Activated CD4-positive, alpha-beta T cell treated with anti-CD3 and anti-CD28 coated beads, Interleukin-2, amount 50 U/mL, for 48 hours (primary cell): ENCODE results near the gene SEPTIN12.
"Not testable (repeated sequence)": the region's sequence is repeated elsewhere in the genome, so short reads cannot be mapped to it uniquely, and the experiment has no call there.

Experiments used
- DNase-seq, 2 experiments: peaks; one replicate each; pipeline ENCODE4 v3.0.0-alpha.2; 2020

The SEPTIN12 gene

GRCh38 chr16:4750896-4751295 lies 37.2 kb downstream of the SEPTIN12 start:
- no peak for DNase-seq

GRCh38 chr16:4749700-4750257 lies 38.4 kb downstream of the SEPTIN12 start:
- DNase-seq = no peak

DNA sequence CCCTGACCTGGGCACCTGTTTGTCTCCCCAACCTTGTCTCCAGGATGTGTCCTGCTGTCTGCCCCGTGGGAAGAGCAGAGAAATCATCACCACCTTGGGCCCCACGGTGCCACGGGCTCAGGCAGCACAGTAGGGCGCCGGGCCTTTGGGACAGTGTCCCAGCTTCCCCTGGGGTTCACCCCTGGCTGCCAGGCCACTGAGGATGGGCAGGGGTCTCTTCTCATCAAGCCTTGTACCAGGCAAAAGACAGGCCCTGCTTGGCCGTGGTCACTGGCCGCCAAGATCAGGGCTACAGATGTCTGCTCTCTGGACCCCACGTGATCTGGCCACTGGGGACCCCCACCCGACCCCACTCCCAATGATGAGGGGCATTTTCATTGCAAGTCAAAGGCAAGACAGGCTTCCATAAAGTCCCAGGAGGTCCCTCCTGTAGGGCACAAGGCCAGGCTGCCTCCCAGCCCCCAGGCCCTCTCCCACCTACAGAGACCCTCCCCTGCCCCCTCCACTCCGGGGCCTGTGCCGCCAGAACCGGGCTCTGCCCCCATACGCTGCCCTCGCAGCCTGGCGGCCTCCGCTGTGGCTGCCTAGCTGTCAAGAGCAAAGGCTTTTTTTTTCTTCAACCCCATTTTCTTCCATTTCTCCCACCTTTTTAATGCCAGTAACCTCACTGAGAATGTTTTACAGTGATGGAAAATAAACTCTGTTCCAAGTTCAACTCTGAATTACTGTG lies 39.3 kb downstream of the SEPTIN12 start:
- DNase-seq = no peak

- no peak for DNase-seq
Observed at GRCh38 chr16:4747906-4748681, 40.1 kb downstream of the SEPTIN12 start.

- DNase-seq = no peak
Observed at GRCh38 chr16:4746991-4747574, 41.1 kb downstream of the SEPTIN12 start.

DNA sequence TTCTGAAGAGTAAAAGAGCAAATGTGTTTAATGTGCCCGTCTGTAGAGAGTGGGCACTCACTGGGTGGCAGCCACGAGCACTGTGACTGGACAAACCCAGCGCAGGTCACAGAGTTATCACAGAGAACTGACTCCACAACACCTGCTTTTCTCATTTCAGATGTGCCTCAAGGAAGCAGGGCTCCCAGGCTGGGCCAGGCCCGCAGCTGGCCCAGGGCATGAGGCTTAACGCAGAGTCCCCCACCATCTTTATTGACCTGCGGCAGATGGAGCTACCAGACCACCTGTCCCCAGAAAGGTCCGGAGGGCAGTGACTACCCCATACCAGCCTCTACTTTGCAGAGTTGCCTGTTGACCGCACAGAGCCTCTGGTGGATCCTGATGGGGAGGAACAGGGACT lies 41.9 kb downstream of the SEPTIN12 start:
- no peak for DNase-seq

- DNase-seq = no peak
Observed at GRCh38 chr16:4745274-4745569, 42.9 kb downstream of the SEPTIN12 start.

DNA sequence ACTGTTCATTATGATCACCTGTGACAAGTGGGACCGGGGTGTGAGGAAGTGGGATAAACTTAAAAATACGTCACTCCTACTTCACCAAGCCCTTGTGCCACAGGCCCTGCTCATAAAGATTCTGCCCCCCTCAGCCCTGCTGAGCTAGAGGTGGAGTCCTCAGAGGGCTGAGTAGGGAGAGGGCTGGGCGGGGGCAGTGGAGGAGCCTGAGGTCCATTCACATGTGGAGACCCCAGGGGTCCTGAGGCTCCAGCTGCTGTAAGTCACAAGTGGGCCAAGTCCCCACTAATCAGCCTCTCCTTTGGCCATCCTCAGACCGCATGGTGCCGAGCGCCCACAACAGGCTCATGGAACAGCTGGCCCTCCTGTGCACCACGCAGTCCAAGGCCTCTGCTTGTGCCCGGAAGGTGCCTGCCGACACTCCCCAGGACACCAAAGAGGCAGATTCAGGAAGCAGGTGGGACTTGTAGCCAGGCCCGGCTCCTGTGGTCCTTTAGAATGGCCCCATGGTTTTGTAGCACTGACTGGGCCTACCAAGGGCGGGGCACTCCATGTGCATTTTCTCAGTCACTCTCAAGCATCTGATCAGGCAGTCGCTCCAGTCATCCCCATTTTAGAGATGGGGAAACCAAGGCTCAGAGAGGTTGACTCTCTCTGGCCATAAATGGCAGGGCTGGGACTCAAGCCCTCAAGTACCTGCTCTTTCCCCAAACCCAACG lies 43.4 kb downstream of the SEPTIN12 start:
- no peak for DNase-seq

- DNase-seq = no peak
Observed at GRCh38 chr16:4743226-4743878, 44.8 kb downstream of the SEPTIN12 start.

DNA sequence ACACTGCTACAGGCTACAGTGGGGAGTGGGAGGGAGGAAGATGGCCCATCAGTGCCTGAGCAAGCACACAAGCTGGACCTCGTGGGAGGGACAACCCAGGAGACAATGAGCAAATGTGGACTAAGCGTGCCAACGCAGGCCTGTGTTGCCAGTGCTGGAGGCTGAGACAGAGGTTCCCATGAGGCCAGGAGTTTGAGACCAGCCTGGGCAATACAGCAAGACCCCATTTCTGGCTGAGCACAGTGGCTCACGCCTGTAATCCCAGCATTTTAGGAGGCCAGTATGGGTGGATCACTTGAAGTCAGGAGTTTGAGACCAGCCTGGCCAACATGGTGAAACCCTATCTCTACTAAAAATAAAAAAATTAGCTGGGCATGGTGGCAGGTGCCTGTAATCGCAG lies 49.8 kb downstream of the SEPTIN12 start:
- DNase-seq = not testable (repeated sequence)

DNA sequence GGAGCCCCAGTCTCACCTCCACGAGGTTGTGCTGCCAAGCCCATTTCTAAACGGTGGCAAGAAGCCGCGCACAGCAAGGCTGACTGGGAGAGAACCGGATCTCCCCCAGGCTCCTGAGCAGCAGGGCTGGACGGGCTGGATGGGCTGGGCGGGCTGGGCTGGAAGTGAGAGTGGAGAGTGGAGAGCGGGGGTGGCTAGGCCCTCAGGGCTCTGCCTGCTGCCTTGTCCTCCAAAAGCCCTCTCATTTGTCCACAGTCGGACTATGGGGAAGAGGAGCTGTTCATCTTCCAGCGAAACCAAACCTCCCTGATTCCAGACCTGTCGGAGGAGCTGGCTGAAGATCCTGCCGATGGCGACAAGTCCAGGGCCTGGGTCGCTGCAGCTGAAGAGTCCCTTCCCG lies 50.6 kb downstream of the SEPTIN12 start:
- DNase-seq = no peak

- DNase-seq = no peak
Observed at GRCh38 chr16:4736546-4736945, 51.6 kb downstream of the SEPTIN12 start.

- peak; percentile 94 to 96 for DNase-seq
Observed at GRCh38 chr16:4734730-4735535, 53.2 kb downstream of the SEPTIN12 start.

GRCh38 chr16:4734063-4734729 lies 53.9 kb downstream of the SEPTIN12 start, which contains the start of the genes ANKS3 and DNAAF8:
Gene ANKS3, minus strand, starts transcription at chr16:4734271. Its CDS starts 4,122 bp downstream, at chr16:4730149.
Gene DNAAF8, plus strand, starts transcription at chr16:4734537. Its CDS starts 1,978 bp downstream, at chr16:4736515.
- peak; percentile 81 to 86 for DNase-seq

- DNase-seq = peak; percentile 24 to 34
Observed at GRCh38 chr16:4733747-4734062, 54.4 kb downstream of the SEPTIN12 start.

- DNase-seq = no peak
Observed at GRCh38 chr16:4733211-4733742, 54.9 kb downstream of the SEPTIN12 start.

GRCh38 chr16:4729876-4730275 lies 58.3 kb downstream of the SEPTIN12 start:
- no peak for DNase-seq

- DNase-seq = no peak
Observed at GRCh38 chr16:4728676-4729075, 59.5 kb downstream of the SEPTIN12 start.
